Measurements from ENCODE around the gene SORT1. TPM values are rescaled to one million over a fixed set of nuclear protein-coding genes. Genes with fewer than 3 reads are reported as not detected.

SORT1 gene
- total RNA-seq, 6 experiments from 2014 or later: 51.6 to 78.4 (median 58.5) TPM

GRCh38 chr1:109300650-109301151, 97.0 kb downstream of the SORT1 start:
- no peaks in the 10 kb centered on the region for H3K9me3 Mint-ChIP-seq
- H3K4me1 Mint-ChIP-seq (ENCODE audit: low read depth): peaks cover 22% of the 10 kb centered on the region
- TF ChIP-seq CTCF (IDR thresholded peaks at IDR 0.05): no peak
- peaks cover 3% of the 10 kb centered on the region; the same call in 1 of the 2 replicates for H3K27me3 Mint-ChIP-seq (ENCODE audit: insufficient read depth)
- DNase-seq: no peak
- H3K27ac Mint-ChIP-seq: no peak overlapping the region
- H3K36me3 Mint-ChIP-seq (ENCODE audit: low read depth): no peaks in the 10 kb centered on the region
- H3K4me3 Mint-ChIP-seq: no peak overlapping the region

- Mint-ChIP-seq H3K27ac (peak overlapping the region; percentile 87), H3K9me3 (no peaks in the 10 kb centered on the region), H3K27me3 (ENCODE audit: insufficient read depth) (peaks cover 2% of the 10 kb centered on the region; the same call in 1 of the 2 replicates), H3K4me1 (ENCODE audit: low read depth) (peaks cover 22% of the 10 kb centered on the region), H3K4me3 (peak overlapping the region; percentile 49; the same call in 1 of the 2 replicates), H3K36me3 (ENCODE audit: low read depth) (no peaks in the 10 kb centered on the region)
- no peak for DNase-seq
- TF ChIP-seq CTCF (IDR thresholded peaks at IDR 0.05): no peak
Measured at GRCh38 chr1:109299558-109300343, 98.0 kb downstream of the SORT1 start.

- peaks cover 27% of the 10 kb centered on the region for H3K4me1 Mint-ChIP-seq (ENCODE audit: low read depth)
- H3K27me3 Mint-ChIP-seq (ENCODE audit: insufficient read depth): peaks cover 2% of the 10 kb centered on the region; the same call in 1 of the 2 replicates
- H3K36me3 Mint-ChIP-seq (ENCODE audit: low read depth): no peaks in the 10 kb centered on the region
- peak overlapping the region; percentile 87 for H3K27ac Mint-ChIP-seq
- no peaks in the 10 kb centered on the region for H3K9me3 Mint-ChIP-seq
- peak overlapping the region; percentile 49 for H3K4me3 Mint-ChIP-seq
- peak; percentile 89 for DNase-seq
- no peak for TF ChIP-seq CTCF (IDR thresholded peaks at IDR 0.05)
Measured at GRCh38 chr1:109298666-109299557, 98.8 kb downstream of the SORT1 start.

GRCh38 chr1:109296782-109297181, 100.9 kb downstream of the SORT1 start:
- no peak overlapping the region for H3K4me3 Mint-ChIP-seq
- TF ChIP-seq CTCF (IDR thresholded peaks at IDR 0.05): no peak
- DNase-seq: no peak
- no peak overlapping the region for H3K27ac Mint-ChIP-seq
- no peaks in the 10 kb centered on the region for H3K9me3 Mint-ChIP-seq
- peaks cover 2% of the 10 kb centered on the region for H3K27me3 Mint-ChIP-seq (ENCODE audit: insufficient read depth)
- no peaks in the 10 kb centered on the region for H3K36me3 Mint-ChIP-seq (ENCODE audit: low read depth)
- peaks cover 29% of the 10 kb centered on the region for H3K4me1 Mint-ChIP-seq (ENCODE audit: low read depth)

GRCh38 chr1:109295712-109296415, 101.9 kb downstream of the SORT1 start:
- H3K27ac Mint-ChIP-seq: no peak overlapping the region
- peak; percentile 17; the same call in 1 of the 2 replicates for TF ChIP-seq CTCF (IDR thresholded peaks at IDR 0.05)

More at GRCh38 chr1:109295712-109296415, 101.9 kb downstream of the SORT1 start:
- Mint-ChIP-seq H3K4me1 (ENCODE audit: low read depth) (peaks cover 29% of the 10 kb centered on the region), H3K36me3 (ENCODE audit: low read depth) (no peaks in the 10 kb centered on the region), H3K9me3 (no peaks in the 10 kb centered on the region), H3K4me3 (no peak overlapping the region), H3K27me3 (ENCODE audit: insufficient read depth) (peaks cover 2% of the 10 kb centered on the region)
- DNase-seq: no peak

Measured in HFFc6 (cell line).